GM18873 (cell line): ENCODE data around the gene OR10G3.
"Not testable (repeated sequence)": the region's sequence is repeated elsewhere in the genome, so short reads cannot be mapped to it uniquely, and the experiment has no call there.

Source experiments
- ATAC-seq: cut with Tn5 transposase; IDR thresholded peaks from one replicate; pipeline ENCODE4 v1.9.1; 2021; ENCODE audit warnings: mild to moderate bottlenecking, moderate library complexity, moderate number of reproducible peaks; ENCODE audit not compliant: unreplicated experiment, low FRiP score

The OR10G3 gene

GRCh38 chr14:21579976-21580375, at the start of gene OR10G3:
Gene OR10G3 (minus strand): TSS chr14:21580076. CDS start chr14:21570744, 9,332 bp downstream.
- ATAC-seq, result no peak

- ATAC-seq, result no peak
These were observed 46.8 kb upstream of the OR10G3 start for GRCh38 chr14:21626491-21627230.

GRCh38 chr14:21617614-21618013, 37.7 kb upstream of the OR10G3 start:
- no peak for ATAC-seq

- no peak for ATAC-seq
These were observed 34.4 kb upstream of the OR10G3 start for GRCh38 chr14:21614240-21614639.

GRCh38 chr14:21612324-21612723, 32.4 kb upstream of the OR10G3 start:
- ATAC-seq, result no peak

- ATAC-seq, result not testable (repeated sequence)
These were observed 22.3 kb upstream of the OR10G3 start for GRCh38 chr14:21602181-21602580.

- ATAC-seq, result no peak
These were observed 9.4 kb upstream of the OR10G3 start for GRCh38 chr14:21589317-21589716.

- no peak for ATAC-seq
These were observed 4.2 kb downstream of the OR10G3 start for GRCh38 chr14:21575661-21576060.

GRCh38 chr14:21572604-21573003, 7.3 kb downstream of the OR10G3 start:
- no peak for ATAC-seq

GRCh38 chr14:21558703-21559170, 21.1 kb downstream of the OR10G3 start:
- no peak for ATAC-seq

GRCh38 chr14:21557084-21557901, 22.6 kb downstream of the OR10G3 start:
- ATAC-seq, result no peak

GRCh38 chr14:21556378-21557083, 23.3 kb downstream of the OR10G3 start:
- no peak for ATAC-seq

GRCh38 chr14:21553266-21553665, 26.6 kb downstream of the OR10G3 start:
- ATAC-seq, result no peak

- ATAC-seq, result not testable (repeated sequence)
These were observed 35.3 kb downstream of the OR10G3 start for GRCh38 chr14:21544588-21544987.

- no peak for ATAC-seq
These were observed 35.9 kb downstream of the OR10G3 start for GRCh38 chr14:21543963-21544362.

- no peak for ATAC-seq
These were observed 36.3 kb downstream of the OR10G3 start for GRCh38 chr14:21543521-21543960.

GRCh38 chr14:21541413-21542074, 38.3 kb downstream of the OR10G3 start:
- no peak for ATAC-seq

- ATAC-seq, result no peak
These were observed 40.5 kb downstream of the OR10G3 start for GRCh38 chr14:21539189-21539940.

- ATAC-seq, result no peak
These were observed 42.8 kb downstream of the OR10G3 start for GRCh38 chr14:21537090-21537424.
